A549 (cell line): ENCODE results near the gene MSI2. TPM values are rescaled to one million over a fixed set of nuclear protein-coding genes. Genes with fewer than 3 reads are reported as not detected.

Experiments used
- ATAC-seq, 2 experiments: fragments of 200-7000 bp in 1 of 2; fragments of >200 bp in 1 of 2; cut with Nextera tagmentation in 1 of 2; cut with Tn5 transposase in 1 of 2; 3 replicates each; pipeline versions ENCODE4 v1.8.0 to v1.9.1; 2018 to 2020; ENCODE audit warnings: mild to moderate bottlenecking in 1 of 2, moderate library complexity in 1 of 2
- CTCF ChIA-PET: fragments of 300-600 bp; sonication (Branson Sonifier 250); formaldehyde crosslinking; extraction: SDS; loops from one replicate; lab custom pipeline; 2021; ENCODE audit warnings: antibody characterized with exemption, inconsistent platforms; lab: Yijun Ruan, JAX
- POLR2A ChIA-PET: fragments of 350-600 bp; formaldehyde crosslinking; extraction: SDS; loops from one replicate; lab custom pipeline; 2021; ENCODE audit warnings: antibody characterized with exemption, inconsistent platforms; lab: Yijun Ruan, JAX
- DNase-seq, 2 experiments: peaks; one replicate each; pipeline versions ENCODE4 v3.0.0 to v3.0.0-alpha.2; 2011 to 2016; ENCODE audit warnings: low read depth in 1 of 2, low spot score in 1 of 2
- FAIRE-seq: peaks from 2 replicates; lab custom pipeline; 2011; peaks lifted over from hg19 to GRCh38; lab: Jason Lieb, UNC
- H3K27ac ChIP-seq, 2 experiments: fragments of >200 bp; sonication (Bioruptor Twin); formaldehyde crosslinking; 3 replicates each; pipeline ENCODE4 v1.5.1; 2016 to 2017
- H3K4me1 ChIP-seq: fragments of >200 bp; sonication (Bioruptor Twin); formaldehyde crosslinking; 3 replicates; pipeline ENCODE4 v1.6.1; 2016
- H3K4me2 ChIP-seq: fragments of >200 bp; sonication (Bioruptor Twin); formaldehyde crosslinking; 3 replicates; pipeline ENCODE4 v1.6.1; 2016
- H3K4me3 ChIP-seq: fragments of >200 bp; sonication (Bioruptor Twin); formaldehyde crosslinking; 3 replicates; pipeline ENCODE4 v1.5.1; 2016
- H3K9me3 ChIP-seq: fragments of >200 bp; sonication (Bioruptor Twin); formaldehyde crosslinking; 3 replicates; pipeline ENCODE4 v1.6.1; 2016
- CBX2 ChIP-seq: fragments of 200-600 bp; sonication (generic); IDR thresholded peaks from 2 replicates; pipeline ENCODE4 v1.6.1; 2016; ENCODE audit warnings: low read depth, mild to moderate bottlenecking, borderline replicate concordance
- CHD2 ChIP-seq: fragments of 150-350 bp; IDR thresholded peaks from 2 replicates; pipeline ENCODE4 v1.6.1; 2014; ENCODE audit warnings: low read length; ENCODE audit not compliant: partially characterized antibody
- CHD4 ChIP-seq: fragments of 200-600 bp; sonication (generic); IDR thresholded peaks from 2 replicates; pipeline ENCODE4 v1.6.1; 2016; ENCODE audit warnings: antibody characterized with exemption, mild to moderate bottlenecking, borderline replicate concordance
- ESRRA ChIP-seq: fragments of 150-350 bp; IDR thresholded peaks from 2 replicates; pipeline ENCODE4 v1.6.1; 2014; ENCODE audit warnings: mild to moderate bottlenecking, low read length, borderline replicate concordance
- FOSB ChIP-seq: fragments of 250-450 bp; sonication (Bioruptor Pico); IDR thresholded peaks from 2 replicates; pipeline ENCODE4 v1.5.0; 2020; ENCODE audit warnings: mild to moderate bottlenecking, moderate library complexity
- FOSL2 ChIP-seq, 2 experiments: fragments of 450-650 bp in 1 of 2; fragments of >200 bp in 1 of 2; sonication (Bioruptor Twin) in 1 of 2; formaldehyde crosslinking; IDR thresholded peaks; 2 replicates each; pipeline versions ENCODE4 v1.5.0 to v1.6.1; 2016 to 2020; ENCODE audit warnings: mild to moderate bottlenecking in 1 of 2, moderate library complexity in 1 of 2
- HOXA7 ChIP-seq: fragments of 250-450 bp; sonication (Bioruptor Pico); IDR thresholded peaks from 2 replicates; pipeline ENCODE4 v1.5.0; 2020; ENCODE audit warnings: mild to moderate bottlenecking, moderate library complexity
- JUNB ChIP-seq: fragments of >200 bp; sonication (Bioruptor Twin); formaldehyde crosslinking; IDR thresholded peaks from 2 replicates; pipeline ENCODE4 v1.6.1; 2016
- KDM1A ChIP-seq: fragments of 200-600 bp; sonication (generic); IDR thresholded peaks from 2 replicates; pipeline ENCODE4 v1.6.1; 2016; ENCODE audit warnings: low read depth, mild to moderate bottlenecking
- KDM5A ChIP-seq: fragments of 200-600 bp; sonication (generic); IDR thresholded peaks from 2 replicates; pipeline ENCODE4 v1.6.1; 2016; ENCODE audit warnings: antibody characterized with exemption, mild to moderate bottlenecking
- MAZ ChIP-seq: fragments of 150-350 bp; IDR thresholded peaks from 2 replicates; pipeline ENCODE4 v1.6.1; 2014; ENCODE audit warnings: antibody characterized with exemption, low read depth, low read length, borderline replicate concordance
- MYC ChIP-seq: IDR thresholded peaks from 2 replicates; pipeline ENCODE4 v1.6.1; 2012; ENCODE audit warnings: mild to moderate bottlenecking, inconsistent platforms, low read length, improper control_type of control experiment, borderline replicate concordance
- NFE2L2 ChIP-seq: fragments of 150-350 bp; conservative IDR thresholded peaks from 2 replicates; pipeline ENCODE4 v1.6.1; 2014; ENCODE audit warnings: low read length
- POLR2A ChIP-seq: IDR thresholded peaks from 2 replicates; pipeline ENCODE4 v1.6.1; 2012; ENCODE audit warnings: mild to moderate bottlenecking, low read length
- RAD21 ChIP-seq, 2 experiments: fragments of >200 bp in 1 of 2; sonication (Bioruptor Twin) in 1 of 2; formaldehyde crosslinking in 1 of 2; IDR thresholded peaks in 1 of 2; conservative IDR thresholded peaks in 1 of 2; 2 replicates in 1 of 2; 3 replicates in 1 of 2; pipeline ENCODE4 v1.6.1; 2012 to 2018; ENCODE audit warnings: inconsistent platforms in 1 of 2
- RARB ChIP-seq: fragments of 250-450 bp; sonication (Bioruptor Pico); IDR thresholded peaks from 2 replicates; pipeline ENCODE4 v1.8.0; 2021; ENCODE audit warnings: mild to moderate bottlenecking, moderate library complexity
- RFX5 ChIP-seq: fragments of 450-650 bp; IDR thresholded peaks from 2 replicates; pipeline ENCODE4 v1.7.1; 2014; ENCODE audit warnings: antibody characterized with exemption, mild to moderate bottlenecking, moderate library complexity
- SMC3 ChIP-seq: fragments of >200 bp; sonication (Bioruptor Twin); formaldehyde crosslinking; IDR thresholded peaks from 3 replicates; pipeline ENCODE4 v1.6.1; 2018; ENCODE audit warnings: inconsistent platforms
- TP53 ChIP-seq: fragments of 250-450 bp; sonication (Bioruptor Pico); IDR thresholded peaks from 2 replicates; pipeline ENCODE4 v1.5.0; 2021; ENCODE audit warnings: mild to moderate bottlenecking, moderate library complexity
- ZC3H11A ChIP-seq: fragments of 450-650 bp; IDR thresholded peaks from 2 replicates; pipeline ENCODE4 v1.6.1; 2014; ENCODE audit warnings: antibody characterized with exemption, mild to moderate bottlenecking
- WGBS: methylation state at CpG from one replicate; pipeline ENCODE4 v1.1.6; 2017; ENCODE audit errors: missing lambda C conversion rate; 5-methylcytosine and 5-hydroxymethylcytosine counted together
- polyA plus RNA-seq, 4 experiments: library from polyadenylated mRNA; depleted of rRNA in 3 of 4; stranded (reverse); fragments of >200 nt; fragmentation: RNase III in 1 of 4; extraction: RNeasy Plus Mini Kit Qiagen cat#74134 plus additional on column Dnase treatment in 1 of 4; gene quantifications; 2 replicates in 3 of 4; 3 replicates in 1 of 4; pipeline ENCODE4 v1.2.3, GENCODE V29; 2011 to 2017
- TF ChIP-seq, protein P1 (sequence below): fragments of >200 bp; sonication (Bioruptor Twin); formaldehyde crosslinking; IDR thresholded peaks from 2 replicates; pipeline ENCODE4 v1.6.1; 2016
- TF ChIP-seq, protein P2 (sequence below): fragments of 250-450 bp; sonication (Bioruptor Pico); IDR thresholded peaks from 2 replicates; pipeline ENCODE4 v1.5.0; 2020; ENCODE audit warnings: low read depth, mild to moderate bottlenecking, moderate library complexity
- TF ChIP-seq, protein P3 (sequence below): fragments of 450-650 bp; IDR thresholded peaks from 2 replicates; pipeline ENCODE4 v1.6.1; 2014; ENCODE audit warnings: antibody characterized with exemption
- TF ChIP-seq, protein P4 (sequence below): IDR thresholded peaks from 2 replicates; pipeline ENCODE4 v1.6.1; 2012

Gene MSI2
- polyA plus RNA-seq, 2 of the 4 experiments (the other 2 are of a cell fraction) = 43.6 to 44.4 TPM

DNA sequence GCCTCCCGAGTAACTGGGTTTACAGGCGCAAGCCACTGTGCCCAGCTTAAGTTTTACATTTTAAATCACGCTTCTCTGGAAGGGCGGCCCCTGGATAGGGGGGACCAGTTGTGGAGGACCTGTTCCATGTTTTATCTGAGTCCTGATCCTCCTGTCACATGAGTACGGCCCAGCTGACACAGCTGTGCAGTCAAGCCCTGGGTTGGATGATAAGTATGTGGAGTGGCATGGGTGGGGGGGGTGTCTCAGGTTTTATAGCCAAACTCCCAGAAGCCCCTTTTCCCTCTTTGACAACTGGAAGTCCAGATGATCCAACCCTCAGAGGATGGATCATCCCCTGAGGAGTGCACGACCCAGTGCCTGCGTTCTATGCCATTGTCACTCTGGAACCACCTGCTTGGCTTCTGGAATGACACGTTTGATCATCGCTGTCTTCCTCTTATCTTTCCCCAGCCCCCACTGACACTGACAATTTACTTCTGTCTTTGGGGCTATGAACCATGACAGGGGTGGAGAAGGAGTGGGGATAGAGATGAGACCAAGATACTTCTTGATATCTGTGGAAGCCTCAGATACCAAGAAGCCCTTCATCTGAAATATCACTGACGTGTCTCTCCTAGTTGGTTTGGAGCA lies 191.2 kb downstream of the MSI2 start:
- WGBS = 97% methylated on average over 10 of the region's 10 CpGs
- ATAC-seq = no peak
- H3K9me3 ChIP-seq = no peaks in the 10 kb centered on the region
- no peak overlapping the region for H3K4me2 ChIP-seq
- ChIA-PET POLR2A (no interaction called here), CTCF (interaction anchor here (0.8 to 2.5 kb wide), 6 partner anchors 8 to 224 kb away, joined by 3 to 17 read pairs (median 3); no protein-coding TSS in a partner anchor)
- no peak overlapping the region for H3K4me3 ChIP-seq
- no peak for FAIRE-seq
- peak overlapping the region; percentile 82 to 85; a peak in 2 of 6 replicates for H3K27ac ChIP-seq
- TF ChIP-seq TP53 (no peak), RARB (CRISPR knock-in tag) (no peak), ESRRA (no peak), RFX5 (no peak)
- TF ChIP-seq, protein P1, sequence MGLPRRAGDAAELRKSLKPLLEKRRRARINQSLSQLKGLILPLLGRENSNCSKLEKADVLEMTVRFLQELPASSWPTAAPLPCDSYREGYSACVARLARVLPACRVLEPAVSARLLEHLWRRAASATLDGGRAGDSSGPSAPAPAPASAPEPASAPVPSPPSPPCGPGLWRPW = no peak
- no peak for DNase-seq
- peaks cover 43% of the 10 kb centered on the region for H3K4me1 ChIP-seq

DNA sequence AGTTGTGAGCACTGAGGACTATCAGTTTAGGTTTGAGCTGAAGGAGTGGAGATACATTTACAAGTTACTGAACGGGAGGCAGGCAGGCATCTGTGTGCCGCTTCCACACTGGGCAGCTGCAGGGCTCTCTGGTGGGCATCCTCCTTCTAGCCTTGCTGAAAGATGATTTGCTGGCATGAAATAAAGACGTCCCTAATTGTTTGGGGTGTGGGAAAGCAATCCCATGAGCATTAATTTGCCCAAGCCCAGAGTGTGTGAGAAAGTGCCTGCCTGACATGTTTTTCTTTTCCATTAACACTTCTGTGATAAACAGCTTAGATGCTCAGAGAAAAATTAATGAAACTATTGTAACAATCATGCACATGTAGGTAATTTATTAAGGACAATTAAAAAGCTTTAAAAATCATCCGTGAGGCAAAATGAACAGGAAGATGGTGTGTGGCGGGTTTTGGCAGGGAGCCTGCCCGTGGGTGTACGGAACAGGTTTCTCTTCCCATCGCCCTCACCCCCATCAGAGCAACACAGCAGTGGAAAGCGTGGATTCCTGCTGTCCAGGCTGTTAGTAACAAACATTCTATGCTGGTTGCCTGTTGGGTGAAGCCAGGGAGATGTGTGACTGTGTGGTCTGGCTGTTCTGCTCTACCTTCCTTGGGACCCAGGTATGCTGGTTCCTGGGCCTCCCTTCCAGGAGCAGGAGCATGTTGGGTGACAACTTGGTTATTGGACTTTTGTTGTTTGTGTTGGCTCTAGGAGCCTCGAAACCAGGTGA lies 191.9 kb downstream of the MSI2 start:
- WGBS = 94% methylated on average over 10 of the region's 10 CpGs
- H3K4me1 ChIP-seq = peaks cover 36% of the 10 kb centered on the region
- ATAC-seq (no peak), DNase-seq (no peak), FAIRE-seq (no peak)
- TF ChIP-seq HOXA7 (CRISPR knock-in tag) = no peak
- no peak for TF ChIP-seq NFE2L2
- TF ChIP-seq MYC = no peak
- no peak for TF ChIP-seq SMC3
- TF ChIP-seq, protein P2, sequence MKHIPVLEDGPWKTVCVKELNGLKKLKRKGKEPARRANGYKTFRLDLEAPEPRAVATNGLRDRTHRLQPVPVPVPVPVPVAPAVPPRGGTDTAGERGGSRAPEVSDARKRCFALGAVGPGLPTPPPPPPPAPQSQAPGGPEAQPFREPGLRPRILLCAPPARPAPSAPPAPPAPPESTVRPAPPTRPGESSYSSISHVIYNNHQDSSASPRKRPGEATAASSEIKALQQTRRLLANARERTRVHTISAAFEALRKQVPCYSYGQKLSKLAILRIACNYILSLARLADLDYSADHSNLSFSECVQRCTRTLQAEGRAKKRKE (CRISPR knock-in tag) = no peak
- TF ChIP-seq, protein P3, sequence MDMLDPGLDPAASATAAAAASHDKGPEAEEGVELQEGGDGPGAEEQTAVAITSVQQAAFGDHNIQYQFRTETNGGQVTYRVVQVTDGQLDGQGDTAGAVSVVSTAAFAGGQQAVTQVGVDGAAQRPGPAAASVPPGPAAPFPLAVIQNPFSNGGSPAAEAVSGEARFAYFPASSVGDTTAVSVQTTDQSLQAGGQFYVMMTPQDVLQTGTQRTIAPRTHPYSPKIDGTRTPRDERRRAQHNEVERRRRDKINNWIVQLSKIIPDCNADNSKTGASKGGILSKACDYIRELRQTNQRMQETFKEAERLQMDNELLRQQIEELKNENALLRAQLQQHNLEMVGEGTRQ = no peak
- TF ChIP-seq KDM1A = no peak
- TF ChIP-seq JUNB = no peak
- no peak for TF ChIP-seq RAD21 (conservative IDR thresholded peaks at IDR 0.05 in 1 of 2, IDR thresholded peaks at IDR 0.05 in 1 of 2)
- no peak for TF ChIP-seq FOSL2 (IDR thresholded peaks at IDR 0.05)
- TF ChIP-seq FOSL2 (CRISPR knock-in tag; IDR thresholded peaks at IDR 0.05) = no peak
- no peak for TF ChIP-seq TP53
- ChIA-PET POLR2A (no interaction called here), CTCF (interaction anchor here (0.6 to 2.5 kb wide), 6 partner anchors 8 to 1202 kb away, joined by 3 to 17 read pairs (median 5); no protein-coding TSS in a partner anchor)
- H3K4me2 ChIP-seq = no peak overlapping the region
- no peak overlapping the region for H3K4me3 ChIP-seq
- H3K9me3 ChIP-seq = no peaks in the 10 kb centered on the region
- H3K27ac ChIP-seq = peak overlapping the region; percentile 10 to 32; a peak in 4 of 6 replicates

DNA sequence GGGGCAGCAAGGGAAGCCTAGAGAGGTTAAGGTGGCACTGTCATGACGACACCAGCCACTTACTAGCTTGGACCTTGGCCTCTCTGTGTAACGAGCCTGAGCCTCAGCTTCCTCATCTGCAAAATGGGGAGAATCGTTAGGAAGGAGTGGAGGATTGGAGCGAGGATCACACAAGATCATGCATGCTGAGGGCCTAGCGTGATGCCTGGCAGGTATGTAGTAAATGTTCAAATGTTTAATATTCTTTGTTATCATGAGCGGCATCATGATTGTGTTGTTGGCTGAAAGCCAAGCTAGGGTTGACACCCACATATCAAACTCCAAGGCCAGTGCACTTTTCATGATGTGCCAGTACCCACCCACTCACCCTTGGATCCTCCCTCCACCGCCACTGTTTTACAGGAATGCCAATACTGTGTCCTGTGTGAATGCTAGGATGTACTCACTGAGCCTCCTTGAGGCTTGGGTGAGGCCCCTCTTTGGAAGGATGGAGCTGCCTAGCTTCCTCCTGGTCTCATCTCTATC lies 192.5 kb downstream of the MSI2 start:
- H3K4me2 ChIP-seq = no peak overlapping the region
- WGBS = 90% methylated on average over 7 of the region's 7 CpGs

More for the DNA sequence above, 192.5 kb downstream of the MSI2 start:
- TF ChIP-seq CHD2 (no peak), CBX2 (no peak), KDM5A (no peak), MAZ (no peak), ZC3H11A (no peak), CHD4 (no peak), RAD21 (conservative IDR thresholded peaks at IDR 0.05 in 1 of 2, IDR thresholded peaks at IDR 0.05 in 1 of 2) (no peak), FOSB (CRISPR knock-in tag) (no peak), SMC3 (no peak), POLR2A (no peak)
- TF ChIP-seq, protein P4, sequence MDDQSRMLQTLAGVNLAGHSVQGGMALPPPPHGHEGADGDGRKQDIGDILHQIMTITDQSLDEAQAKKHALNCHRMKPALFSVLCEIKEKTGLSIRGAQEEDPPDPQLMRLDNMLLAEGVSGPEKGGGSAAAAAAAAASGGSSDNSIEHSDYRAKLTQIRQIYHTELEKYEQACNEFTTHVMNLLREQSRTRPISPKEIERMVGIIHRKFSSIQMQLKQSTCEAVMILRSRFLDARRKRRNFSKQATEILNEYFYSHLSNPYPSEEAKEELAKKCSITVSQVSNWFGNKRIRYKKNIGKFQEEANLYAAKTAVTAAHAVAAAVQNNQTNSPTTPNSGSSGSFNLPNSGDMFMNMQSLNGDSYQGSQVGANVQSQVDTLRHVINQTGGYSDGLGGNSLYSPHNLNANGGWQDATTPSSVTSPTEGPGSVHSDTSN = no peak
- Histone ChIP-seq H3K4me1 (peaks cover 29% of the 10 kb centered on the region), H3K27ac (peak overlapping the region in 1 of 2 experiments; percentile 32; a peak in 2 of 6 replicates), H3K9me3 (no peaks in the 10 kb centered on the region), H3K4me3 (no peak overlapping the region)
- FAIRE-seq = no peak
- POLR2A ChIA-PET = no interaction called here
- no peak for DNase-seq
- no peak for ATAC-seq
- CTCF ChIA-PET = interaction anchor here (0.6 to 2.5 kb wide), 5 partner anchors 8 to 1202 kb away, joined by 3 to 16 read pairs (median 4); no protein-coding TSS in a partner anchor
